HG03469 (cell line): ENCODE data around the gene SASH3.

ENCODE experiments used
- ATAC-seq: cut with Tn5 transposase; IDR thresholded peaks from one replicate; pipeline ENCODE4 v1.9.1; 2021; ENCODE audit warnings: mild to moderate bottlenecking, moderate library complexity, moderate number of reproducible peaks; ENCODE audit not compliant: unreplicated experiment

The SASH3 gene

DNA sequence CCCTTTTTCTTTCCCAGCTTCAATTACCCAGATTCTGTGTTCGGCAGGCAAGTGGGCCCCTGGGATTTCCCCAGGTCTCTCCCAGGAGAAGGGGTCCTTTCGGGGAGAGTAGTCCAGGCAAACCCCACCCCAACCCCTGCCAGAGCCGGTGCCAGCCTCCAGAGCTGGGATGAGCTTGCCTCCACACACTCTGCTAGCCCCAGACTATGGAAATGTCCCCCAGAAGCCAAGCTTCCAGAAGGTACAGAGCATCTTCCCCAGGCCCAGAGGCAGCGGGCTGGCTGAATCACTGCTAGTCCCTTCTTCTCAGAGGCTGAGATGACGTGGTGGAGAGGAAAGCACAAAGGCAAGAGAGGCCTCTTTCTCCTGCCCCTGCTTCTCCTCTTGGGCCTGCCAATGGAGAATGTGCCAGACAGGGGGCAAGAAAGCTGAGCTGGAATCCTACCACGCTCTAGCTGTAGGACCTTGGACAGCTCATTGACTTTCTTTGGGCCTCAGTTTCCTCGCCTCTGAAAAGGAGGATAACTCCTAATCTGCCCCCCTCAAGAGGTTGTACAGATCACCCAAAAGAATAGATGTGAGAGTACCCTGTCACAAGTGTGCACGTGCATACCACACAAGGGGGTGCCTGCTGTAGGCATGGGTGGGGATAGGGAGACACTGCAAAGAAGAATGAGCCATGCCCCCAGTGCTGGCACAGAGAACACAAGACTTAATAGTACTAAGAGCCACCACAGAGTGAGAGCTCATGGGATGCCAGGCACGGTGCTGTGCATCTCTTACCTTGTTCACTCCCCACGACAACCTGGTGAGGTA is 2.1 kb downstream of the SASH3 start:
- no peak for ATAC-seq

DNA sequence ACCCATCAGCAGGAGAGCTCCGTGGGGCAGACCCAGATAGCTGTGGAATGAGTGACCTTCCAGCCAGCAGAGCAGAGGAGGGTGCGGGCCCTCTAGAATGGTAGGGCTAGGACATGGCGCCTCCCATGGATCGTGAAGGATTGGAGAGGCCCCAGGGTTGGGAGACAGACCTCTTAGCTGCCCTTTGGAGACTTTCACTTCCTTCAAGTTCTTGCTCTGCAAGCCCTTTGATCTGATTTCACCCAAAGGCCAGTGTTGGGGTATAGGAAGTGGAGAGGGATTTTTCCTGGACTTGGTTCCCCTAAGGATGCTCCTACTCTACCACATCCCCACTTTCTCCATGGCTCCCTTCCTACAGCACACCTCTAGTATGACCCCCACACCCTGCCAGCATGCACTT is 3.0 kb downstream of the SASH3 start:
- ATAC-seq = no peak

DNA sequence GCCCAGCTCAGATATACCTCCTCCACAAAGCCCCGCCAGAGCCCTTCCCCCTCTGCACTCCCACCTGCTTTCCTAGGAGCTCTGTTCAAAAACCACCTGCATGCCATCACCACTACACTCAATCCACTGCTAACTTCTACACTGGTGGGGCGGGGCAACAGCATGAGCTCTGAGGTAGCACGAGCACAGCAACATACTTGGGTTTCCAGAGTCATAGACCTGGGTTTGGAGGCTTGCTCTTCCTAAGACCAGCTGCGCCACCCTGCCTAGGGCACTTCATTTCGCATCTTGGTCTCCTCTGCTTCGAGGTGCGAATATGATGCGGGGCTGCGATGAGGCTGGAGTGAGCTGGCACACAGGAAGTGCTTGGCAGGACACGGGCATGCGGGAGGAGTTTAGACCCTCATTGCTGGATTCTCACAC is 3.6 kb downstream of the SASH3 start:
- ATAC-seq = no peak

DNA sequence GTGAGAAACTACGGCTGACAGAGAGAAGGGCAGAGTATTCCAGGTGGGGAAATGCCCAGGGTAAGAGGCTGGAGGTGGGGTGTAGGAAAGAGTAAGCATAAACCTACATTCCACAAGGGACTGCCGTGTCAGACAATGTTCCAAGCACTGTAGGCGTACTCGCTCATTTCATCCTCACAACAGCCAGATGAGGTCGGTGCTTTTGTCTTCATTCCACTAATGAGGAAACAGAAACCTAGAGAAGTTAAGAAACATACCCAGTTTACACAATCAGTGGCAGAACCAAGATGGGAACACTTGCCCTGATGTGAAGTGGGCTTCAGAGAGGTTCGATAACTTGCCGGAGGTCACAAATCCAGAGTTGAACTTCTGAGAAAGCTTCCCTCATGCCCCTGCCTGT is 4.6 kb downstream of the SASH3 start:
- no peak for ATAC-seq

DNA sequence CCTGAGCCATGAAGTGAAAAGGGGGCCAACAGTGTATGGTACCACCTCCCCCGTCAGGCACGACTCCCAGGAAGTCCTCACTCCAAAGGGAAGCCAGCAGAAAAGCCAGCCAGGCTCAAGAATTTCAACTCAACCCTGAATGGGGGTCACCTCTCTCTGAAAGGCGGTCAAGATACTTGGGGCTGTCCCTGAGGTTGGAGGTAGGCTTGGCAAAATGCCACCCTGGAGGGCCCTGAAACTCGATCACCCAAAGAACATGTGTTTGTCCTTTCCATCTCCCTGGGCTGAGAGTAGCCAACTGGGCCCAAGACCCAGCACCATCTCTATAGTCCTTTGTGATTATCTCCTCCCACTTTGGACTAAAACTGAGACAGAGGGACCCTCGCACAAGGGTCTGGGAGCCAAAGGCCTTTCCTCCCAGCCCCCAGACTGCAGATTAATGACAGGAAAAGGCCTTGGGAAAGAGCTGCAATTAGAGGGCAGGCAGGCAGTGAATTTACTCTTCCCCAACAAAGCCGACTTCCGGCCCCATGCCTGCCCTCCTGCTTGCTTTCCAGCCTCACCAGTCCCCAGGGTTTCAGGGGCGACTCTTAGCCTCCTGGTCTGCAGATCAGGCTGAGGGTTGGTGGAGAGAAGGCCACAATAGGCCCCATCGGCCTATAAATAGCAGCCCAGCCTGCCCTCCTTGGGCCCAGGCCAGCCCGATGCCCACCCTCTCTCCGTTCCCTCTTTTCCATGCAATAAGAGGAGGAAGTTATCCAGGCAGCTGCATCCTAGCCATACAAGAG is 5.6 kb downstream of the SASH3 start:
- ATAC-seq = no peak

DNA sequence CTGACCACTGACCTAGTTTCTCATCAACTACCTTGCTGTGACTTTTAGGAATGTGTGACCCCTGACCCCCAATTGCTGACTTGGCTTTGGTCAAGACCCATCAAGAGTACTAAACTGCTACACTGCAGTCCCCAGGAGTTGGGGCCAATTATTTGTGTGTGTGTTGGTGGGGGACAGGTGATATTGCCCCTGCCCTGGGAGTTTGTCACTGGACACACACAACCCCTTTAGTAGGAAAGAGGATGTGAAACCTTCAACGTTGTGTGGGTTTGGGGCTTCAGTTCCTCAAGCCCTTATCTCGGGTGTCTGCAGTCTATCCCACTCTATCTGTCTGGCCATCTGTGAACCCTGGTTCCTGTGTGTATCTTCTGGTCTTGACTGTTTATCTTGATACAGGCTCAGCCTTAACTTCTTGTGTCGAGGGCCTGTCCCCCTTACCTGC is 6.5 kb downstream of the SASH3 start:
- ATAC-seq = peak; percentile 81

DNA sequence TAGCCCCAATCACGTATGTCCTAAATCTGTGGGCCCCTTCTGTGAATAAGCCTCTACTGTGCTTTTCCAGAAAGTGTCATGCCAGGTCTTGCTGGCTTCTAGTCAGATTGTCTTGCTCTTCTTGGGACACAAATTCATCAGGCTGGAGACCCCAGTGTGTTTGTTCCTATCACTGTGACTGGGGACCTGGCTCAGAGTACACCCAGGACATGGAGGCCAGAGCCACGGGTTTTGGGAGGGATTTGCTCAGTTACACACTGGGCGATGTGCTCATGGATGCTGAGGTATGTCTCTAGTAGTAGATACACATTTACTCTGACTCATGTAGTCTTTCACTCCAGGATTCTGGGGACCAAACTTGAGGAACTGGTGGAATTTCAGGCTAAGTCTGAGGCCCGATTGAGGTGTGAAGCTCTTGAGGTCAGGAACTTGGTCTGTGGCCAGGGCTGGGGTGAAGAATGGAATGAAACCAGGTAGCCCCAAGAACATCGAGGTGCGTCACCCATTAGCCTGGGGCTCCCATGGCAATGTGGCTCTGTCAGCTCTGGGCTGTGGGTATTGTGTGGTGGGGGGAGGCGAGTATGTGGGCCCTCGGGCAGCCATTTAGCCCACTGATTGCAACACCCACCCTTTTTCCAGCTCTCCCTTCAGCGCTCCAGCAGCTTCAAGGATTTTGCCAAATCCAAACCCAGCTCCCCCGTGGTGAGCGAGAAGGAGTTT is 7.7 kb downstream of the SASH3 start:
- ATAC-seq = no peak

DNA sequence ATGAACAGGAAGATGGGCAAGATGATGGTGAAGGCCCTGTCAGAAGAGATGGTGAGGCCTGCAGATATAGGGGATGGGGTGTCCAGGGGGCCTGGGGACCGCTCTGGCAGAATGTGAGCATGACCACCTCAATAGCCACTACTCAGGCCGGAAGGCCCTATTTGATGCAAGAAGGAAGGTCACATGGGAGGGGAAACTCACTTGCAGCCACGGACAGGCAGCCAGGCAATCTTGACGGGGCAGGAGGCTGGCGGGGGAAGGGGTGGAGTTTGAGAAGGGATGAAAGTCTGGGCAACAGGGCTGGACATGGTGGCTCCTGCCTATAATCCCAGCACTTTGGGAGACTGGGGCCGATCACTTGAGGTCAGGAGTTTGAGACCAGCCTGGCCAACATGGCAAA is 8.8 kb downstream of the SASH3 start:
- no peak for ATAC-seq

DNA sequence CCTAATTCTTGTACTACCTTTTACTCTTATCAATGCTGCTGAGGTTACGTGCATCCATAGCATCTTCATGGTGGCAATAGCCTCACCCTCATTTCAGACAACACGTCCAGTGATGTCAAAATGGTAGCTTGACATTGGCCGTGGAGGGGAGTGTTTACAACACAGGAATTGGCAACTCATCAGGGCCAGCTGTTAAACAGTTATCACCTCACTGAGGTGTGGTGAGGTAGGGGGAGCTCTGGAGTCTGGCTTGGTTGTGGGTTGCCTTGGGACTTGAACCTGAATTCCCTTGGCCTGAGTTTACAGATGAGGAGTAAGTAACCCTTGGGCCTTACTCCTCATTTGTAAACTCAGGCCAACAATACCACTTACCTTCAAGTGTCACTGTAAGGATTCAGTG is 10.4 kb downstream of the SASH3 start:
- ATAC-seq = no peak

DNA sequence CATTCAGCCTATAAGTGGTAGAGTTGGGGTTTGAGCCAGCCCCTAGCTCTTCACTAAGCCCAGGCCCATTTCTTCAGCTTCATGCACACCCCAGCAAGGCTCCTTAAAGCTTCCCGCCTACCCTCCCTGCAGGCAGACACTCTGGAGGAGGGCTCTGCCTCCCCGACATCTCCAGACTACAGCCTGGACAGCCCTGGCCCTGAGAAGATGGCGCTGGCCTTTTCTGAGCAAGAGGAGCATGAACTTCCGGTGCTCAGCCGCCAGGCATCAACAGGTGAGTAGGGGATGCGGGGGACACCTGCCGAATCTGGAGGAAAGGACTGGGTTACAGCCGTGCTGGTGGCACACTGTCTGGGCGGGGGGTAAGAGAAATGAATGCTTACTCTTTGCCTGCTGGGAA is 11.1 kb downstream of the SASH3 start:
- ATAC-seq = no peak

DNA sequence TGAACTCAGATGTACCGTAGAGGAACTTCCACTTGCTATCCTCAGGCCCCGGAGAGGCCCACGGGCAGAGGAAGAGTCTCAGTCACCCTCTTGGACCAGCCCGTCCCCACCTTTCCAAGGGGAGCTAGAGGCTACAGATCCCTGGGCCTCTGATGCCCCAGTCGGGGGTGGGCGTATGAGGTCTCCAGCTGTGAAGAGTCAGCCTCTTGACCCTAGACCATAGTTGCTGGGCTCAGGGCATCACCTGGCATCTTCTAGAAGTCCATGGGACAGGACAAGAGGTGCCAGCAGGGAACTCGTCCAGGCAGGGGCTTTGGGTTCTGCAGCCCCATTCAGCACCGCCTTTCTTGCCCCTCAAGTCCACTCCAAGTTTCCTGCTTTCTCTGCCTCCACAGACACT is 11.6 kb downstream of the SASH3 start:
- ATAC-seq = no peak

DNA sequence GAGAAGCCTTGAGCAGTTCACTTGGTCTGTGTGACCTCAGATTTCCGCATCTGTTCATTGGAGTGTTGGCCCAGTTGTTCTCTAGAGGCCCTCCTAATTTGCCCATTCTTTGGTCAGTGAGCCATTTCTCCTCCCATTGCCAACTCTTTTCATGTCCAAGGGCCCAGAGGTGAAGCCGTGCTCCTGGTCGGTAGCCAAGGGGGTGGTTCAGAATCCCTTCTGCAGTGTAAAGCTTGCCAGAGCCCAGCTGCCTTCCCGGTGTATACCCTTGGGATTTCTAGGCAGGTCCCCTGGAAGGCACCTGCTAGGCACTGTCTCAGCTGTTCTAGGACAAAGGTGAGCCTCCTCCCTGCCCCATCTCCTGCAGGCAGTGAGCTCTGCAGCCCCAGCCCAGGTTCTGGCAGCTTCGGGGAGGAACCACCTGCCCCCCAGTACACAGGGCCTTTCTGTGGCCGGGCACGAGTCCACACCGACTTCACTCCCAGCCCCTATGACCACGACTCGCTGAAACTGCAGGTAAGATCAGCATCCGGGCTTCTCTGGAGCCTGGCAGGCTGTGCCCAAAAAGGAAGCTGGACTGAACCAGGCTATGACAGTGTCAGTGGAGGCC is 12.3 kb downstream of the SASH3 start:
- ATAC-seq = no peak

DNA sequence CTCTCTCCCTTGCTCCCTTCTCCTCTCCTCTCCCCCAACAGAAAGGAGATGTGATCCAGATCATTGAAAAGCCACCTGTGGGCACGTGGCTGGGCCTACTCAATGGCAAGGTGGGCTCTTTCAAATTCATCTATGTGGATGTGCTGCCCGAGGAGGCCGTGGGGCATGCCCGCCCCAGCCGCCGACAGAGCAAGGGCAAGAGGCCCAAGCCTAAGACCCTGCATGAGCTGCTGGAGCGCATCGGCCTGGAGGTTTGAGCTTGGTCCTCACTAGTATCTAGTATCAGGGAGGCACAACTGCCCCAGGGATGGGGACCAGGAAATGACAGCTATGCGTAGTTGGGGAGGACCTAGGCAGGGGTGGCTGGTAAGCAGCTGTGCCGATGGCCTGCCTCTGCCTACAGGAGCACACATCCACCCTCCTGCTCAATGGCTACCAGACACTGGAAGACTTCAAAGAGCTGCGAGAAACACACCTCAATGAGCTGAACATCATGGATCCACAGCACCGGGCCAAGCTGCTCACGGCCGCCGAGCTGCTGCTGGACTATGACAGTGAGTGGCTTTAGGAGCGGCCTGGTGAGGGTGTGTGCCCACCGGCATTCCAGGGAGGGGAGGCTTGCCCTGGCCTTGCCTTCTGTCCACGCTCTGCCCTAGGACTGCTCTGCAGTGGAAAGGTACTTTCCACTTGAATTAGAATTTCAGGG is 13.0 kb downstream of the SASH3 start:
- no peak for ATAC-seq

DNA sequence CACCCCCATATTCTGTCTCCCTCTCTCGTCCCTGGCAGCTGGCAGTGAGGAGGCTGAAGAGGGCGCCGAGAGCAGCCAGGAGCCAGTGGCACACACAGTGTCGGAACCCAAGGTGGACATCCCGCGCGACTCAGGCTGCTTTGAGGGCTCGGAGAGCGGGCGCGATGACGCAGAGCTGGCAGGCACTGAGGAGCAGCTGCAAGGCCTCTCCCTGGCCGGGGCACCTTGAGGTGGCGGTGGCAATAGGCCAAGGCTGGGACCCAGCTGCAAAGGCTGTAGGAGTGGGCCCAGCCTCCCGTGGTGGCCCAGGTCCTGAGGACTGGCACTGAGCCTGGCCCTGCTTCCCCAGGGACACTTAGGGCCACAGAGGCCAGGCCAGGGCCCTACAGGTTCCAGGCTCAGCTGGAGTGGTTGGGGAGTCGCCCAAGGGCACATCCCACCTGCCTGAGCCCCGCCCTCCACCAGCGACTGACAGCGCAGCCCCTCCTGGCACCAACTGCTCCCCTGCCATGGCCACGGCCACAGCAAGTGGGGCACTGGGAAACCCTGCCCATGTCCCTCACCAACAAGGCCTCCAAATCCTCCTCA is 13.9 kb downstream of the SASH3 start:
- no peak for ATAC-seq

DNA sequence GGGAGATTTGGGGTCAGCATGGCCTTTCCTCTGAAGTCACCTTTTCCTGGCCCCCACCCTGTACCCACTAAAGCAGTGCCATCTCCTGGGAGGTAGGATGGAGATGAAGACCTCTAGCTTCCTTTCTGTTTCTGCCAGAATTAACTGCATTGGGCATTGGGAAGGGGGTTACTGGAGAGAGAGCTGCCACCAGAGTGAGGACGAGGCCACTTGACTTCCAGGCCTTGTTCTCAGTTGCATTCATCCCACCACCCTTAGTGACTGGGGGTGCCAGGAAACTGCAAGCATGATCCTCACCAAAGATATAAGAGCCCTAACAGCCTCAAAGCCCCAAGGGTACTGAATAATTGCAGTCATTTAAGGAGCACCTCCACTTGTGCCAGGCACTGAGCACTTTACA is 15.8 kb downstream of the SASH3 start:
- no peak for ATAC-seq

DNA sequence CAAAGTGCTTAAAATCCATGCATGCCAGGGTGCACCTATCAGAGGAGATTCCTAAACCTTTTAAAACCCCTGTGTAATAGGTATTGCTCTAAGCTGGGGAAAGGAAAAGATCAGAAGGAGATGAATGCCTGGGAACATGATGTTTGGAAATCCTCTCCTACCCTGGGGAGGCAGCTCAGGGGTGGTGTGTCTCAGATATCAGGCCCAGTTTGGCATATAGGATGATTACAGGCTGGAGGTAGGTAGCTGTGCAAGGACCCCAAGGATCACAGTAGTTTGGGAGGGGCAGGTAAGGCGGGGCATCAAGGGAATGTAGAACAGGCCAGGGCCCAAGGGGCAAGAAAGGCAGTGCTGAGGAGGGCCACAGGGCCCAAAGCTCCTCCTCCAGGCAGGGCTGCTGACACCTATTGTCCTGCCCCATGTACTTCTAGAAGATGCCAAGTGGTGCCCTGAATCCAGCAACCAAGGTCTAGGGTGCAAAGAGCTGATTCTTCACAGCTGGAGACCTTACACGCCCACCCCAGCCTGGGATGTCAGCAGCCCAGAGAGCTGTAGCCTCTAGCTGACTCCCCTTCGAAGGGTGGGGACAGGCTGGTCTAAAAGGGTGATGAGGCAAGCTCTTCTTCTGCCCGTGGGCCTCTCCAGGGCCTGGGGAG is 17.6 kb downstream of the SASH3 start:
- no peak for ATAC-seq

DNA sequence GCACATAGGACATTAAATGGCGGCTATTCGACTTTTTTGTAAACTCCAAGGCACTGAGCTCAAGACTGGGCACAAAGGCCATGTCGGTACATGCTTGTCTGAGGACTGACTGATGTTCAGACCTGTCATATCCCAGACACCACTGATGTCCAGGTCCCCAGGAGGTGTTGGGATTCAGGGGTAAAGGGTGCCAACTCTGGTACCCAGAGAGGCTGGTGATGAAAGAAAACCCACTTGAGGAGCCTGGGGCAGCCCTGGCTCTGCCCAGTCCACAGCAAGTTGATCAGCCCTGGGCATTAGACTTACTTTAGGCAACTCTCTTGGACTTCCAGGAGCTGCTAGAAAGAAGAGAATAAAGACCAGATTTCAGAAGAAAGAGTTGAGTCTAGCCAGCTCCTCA is 18.7 kb downstream of the SASH3 start:
- ATAC-seq = no peak

DNA sequence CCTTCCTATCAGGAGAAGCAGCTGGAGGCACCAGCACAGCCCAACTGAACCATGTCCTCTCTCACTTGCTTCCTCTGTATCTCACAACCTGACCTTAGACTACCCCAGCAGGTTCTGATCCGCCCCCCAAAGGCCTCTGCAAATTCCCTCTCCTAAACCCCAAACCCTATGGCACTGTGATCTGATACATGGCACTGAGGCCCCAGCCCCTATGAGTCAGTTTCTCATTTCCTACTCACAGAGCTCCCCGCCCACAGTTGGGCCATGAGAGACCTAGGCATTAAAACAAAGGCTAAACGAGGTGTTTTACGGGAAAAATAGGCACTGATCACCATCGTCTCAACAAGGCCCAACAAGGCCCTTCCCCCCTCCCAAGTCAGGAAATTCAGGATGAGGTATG is 19.1 kb downstream of the SASH3 start:
- no peak for ATAC-seq

DNA sequence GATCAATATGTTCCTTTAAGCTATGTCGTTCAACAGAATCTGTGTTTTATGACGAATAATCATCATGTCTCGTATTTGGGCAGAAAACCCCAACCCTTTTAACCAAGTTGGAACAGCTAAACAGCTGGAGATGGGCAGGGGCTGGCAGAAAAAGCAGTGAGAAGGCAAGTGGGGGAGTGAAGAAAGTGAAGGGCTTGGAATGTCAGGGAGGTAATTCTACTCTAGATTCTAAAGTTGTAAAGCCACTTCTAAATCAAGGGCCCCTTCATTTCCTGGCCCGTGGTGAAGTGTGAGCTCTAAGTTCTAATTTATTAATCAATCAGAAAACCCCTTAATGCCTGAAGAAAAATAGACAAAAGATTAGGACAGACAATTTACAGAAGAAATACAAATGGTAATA is 20.4 kb downstream of the SASH3 start:
- no peak for ATAC-seq

DNA sequence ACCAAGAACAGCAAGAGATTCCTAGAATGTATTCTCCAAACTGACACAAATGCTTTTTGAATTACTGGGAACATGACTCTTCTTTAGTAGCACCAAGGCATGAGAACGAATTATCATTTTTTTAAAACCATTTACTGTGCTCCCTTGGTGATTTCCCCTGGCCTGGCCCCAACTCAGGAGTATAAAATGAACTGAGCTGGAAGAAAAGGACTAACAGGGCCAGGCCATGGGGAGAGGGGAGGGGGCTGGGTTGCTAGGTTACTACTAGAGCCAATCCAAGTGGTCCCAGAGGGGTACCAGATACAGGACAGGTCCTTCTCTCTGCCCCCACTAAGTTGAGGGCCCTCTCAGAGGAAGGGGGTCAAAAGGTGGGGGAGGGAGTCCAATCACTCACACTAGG is 23.1 kb downstream of the SASH3 start:
- no peak for ATAC-seq
